GM19463 (cell line): ENCODE measurements around the gene FOXI3.

Experiments used
- ATAC-seq: cut with Tn5 transposase; IDR thresholded peaks from one replicate; pipeline ENCODE4 v1.9.1; 2021; ENCODE audit warnings: mild to moderate bottlenecking, moderate library complexity; ENCODE audit not compliant: unreplicated experiment

Gene FOXI3

GRCh38 chr2:88452565-88452905 lies at the start of gene FOXI3:
Gene FOXI3, minus strand, starts transcription at chr2:88452693. Its CDS starts 158 bp downstream, at chr2:88452535.
- ATAC-seq, result peak; percentile 46

GRCh38 chr2:88500691-88501090 lies 48.2 kb upstream of the FOXI3 start:
- no peak for ATAC-seq

- no peak for ATAC-seq
These were observed 46.7 kb upstream of the FOXI3 start for GRCh38 chr2:88499204-88499603.

- no peak for ATAC-seq
These were observed 41.0 kb upstream of the FOXI3 start for GRCh38 chr2:88493481-88493880.

GRCh38 chr2:88492002-88492401 lies 39.5 kb upstream of the FOXI3 start:
- no peak for ATAC-seq

GRCh38 chr2:88489181-88489580 lies 36.7 kb upstream of the FOXI3 start:
- ATAC-seq, result no peak

GRCh38 chr2:88483200-88483599 lies 30.7 kb upstream of the FOXI3 start:
- no peak for ATAC-seq

- no peak for ATAC-seq
These were observed 29.3 kb upstream of the FOXI3 start for GRCh38 chr2:88481691-88482336.

GRCh38 chr2:88472811-88473210 lies 20.3 kb upstream of the FOXI3 start:
- no peak for ATAC-seq

- ATAC-seq, result no peak
These were observed 18.8 kb upstream of the FOXI3 start for GRCh38 chr2:88471083-88471942.

- ATAC-seq, result no peak
These were observed 17.0 kb upstream of the FOXI3 start for GRCh38 chr2:88469202-88470114.

GRCh38 chr2:88464153-88464552 lies 11.7 kb upstream of the FOXI3 start:
- no peak for ATAC-seq

GRCh38 chr2:88458633-88459032 lies 6.1 kb upstream of the FOXI3 start:
- ATAC-seq, result no peak

GRCh38 chr2:88452980-88453582 lies 588 bp upstream of the FOXI3 start:
- peak; percentile 10 for ATAC-seq

- peak; percentile 38 for ATAC-seq
These were observed 505 bp downstream of the FOXI3 start for GRCh38 chr2:88451811-88452564.

GRCh38 chr2:88450925-88451810 lies 1.3 kb downstream of the FOXI3 start:
- no peak for ATAC-seq

GRCh38 chr2:88450186-88450585 lies 2.3 kb downstream of the FOXI3 start:
- ATAC-seq, result no peak

- no peak for ATAC-seq
These were observed 4.2 kb downstream of the FOXI3 start for GRCh38 chr2:88448248-88448647.

- no peak for ATAC-seq
These were observed 9.0 kb downstream of the FOXI3 start for GRCh38 chr2:88443353-88443938.
